HepG2 (cell line): ENCODE results near the gene PML. TPM values are rescaled to one million over a fixed set of nuclear protein-coding genes. Genes with fewer than 3 reads are reported as not detected.

Source experiments
- ATAC-seq: fragments of 200-7000 bp; cut with Tn5 transposase; 3 replicates; pipeline ENCODE4 v1.9.1; 2020; ENCODE audit warnings: mild to moderate bottlenecking, moderate library complexity
- BruUV-seq: library from RNA; stranded (reverse); fragments of 400-500 nt; replicated peaks from 2 replicates; lab custom pipeline; 2021; lab: Mats Ljungman, UMichigan
- CTCF ChIA-PET: fragments of 300-600 bp; formaldehyde crosslinking; extraction: SDS; loops from one replicate; lab custom pipeline; 2021; ENCODE audit warnings: low total read pairs, inconsistent platforms, low intra/inter-chr PET ratio; lab: Yijun Ruan, JAX
- POLR2A ChIA-PET: fragments of 350-600 bp; sonication (Branson Sonifier 250); formaldehyde crosslinking; loops from one replicate; lab custom pipeline; 2020; ENCODE audit warnings: antibody characterized with exemption, inconsistent platforms; lab: Yijun Ruan, JAX
- DNase-seq: peaks from one replicate; pipeline ENCODE4 v3.0.0-alpha.2; 2015; ENCODE audit warnings: low spot score
- FAIRE-seq: peaks from 3 replicates; lab custom pipeline; 2011; peaks lifted over from hg19 to GRCh38; lab: Jason Lieb, UNC
- H2AFZ ChIP-seq: one replicate; pipeline ENCODE4 v1.6.1; 2011; ENCODE audit warnings: low read length, inconsistent platforms
- H3K27ac ChIP-seq: fragments of 300-600 bp; 3 replicates; pipeline ENCODE4 v1.8.0; 2011; ENCODE audit warnings: mixed run types, mild to moderate bottlenecking, mixed read lengths, low read length, inconsistent platforms; ENCODE audit not compliant: insufficient read depth; ENCODE audit errors: extremely low read length
- H3K27me3 ChIP-seq, 2 experiments: fragments of 200-600 bp in 1 of 2; 2 replicates in 1 of 2; 3 replicates in 1 of 2; pipeline versions ENCODE4 v1.6.0 to v1.8.0; 2011; ENCODE audit warnings: low read length in 2 of 2, mild to moderate bottlenecking in 2 of 2, moderate library complexity in 2 of 2, inconsistent platforms in 1 of 2; ENCODE audit not compliant: insufficient read depth in 2 of 2, control insufficient read depth in 1 of 2
- H3K36me3 ChIP-seq, 2 experiments: fragments of 200-600 bp in 1 of 2; replicated peaks in 1 of 2; 2 replicates in 1 of 2; 3 replicates in 1 of 2; pipeline versions ENCODE4 v1.5.1 to v1.8.0; 2011; ENCODE audit warnings: low read length in 2 of 2, inconsistent platforms in 1 of 2; ENCODE audit not compliant: insufficient read depth in 2 of 2, control insufficient read depth in 1 of 2
- H3K4me1 ChIP-seq: 2 replicates; pipeline ENCODE4 v1.5.1; 2012; ENCODE audit warnings: low read length, inconsistent platforms; ENCODE audit not compliant: insufficient read depth
- H3K4me2 ChIP-seq: 2 replicates; pipeline ENCODE4 v1.6.0; 2011; ENCODE audit warnings: low read depth, low read length, inconsistent platforms
- H3K4me3 ChIP-seq, 3 experiments: fragments of 200-600 bp in 1 of 3; sonication (generic), shearing (Covaris generic) in 1 of 3; replicated peaks in 1 of 3; 2 replicates each; pipeline ENCODE4 v1.5.1; 2011 to 2016; ENCODE audit warnings: low read length in 3 of 3, inconsistent platforms in 2 of 3, low read depth in 2 of 3, mild to moderate bottlenecking in 2 of 3, control low read depth in 1 of 3, mixed read lengths in 1 of 3; ENCODE audit not compliant: insufficient read depth in 1 of 3
- H3K79me2 ChIP-seq: one replicate; pipeline ENCODE4 v1.6.1; 2011; ENCODE audit warnings: low read length, inconsistent platforms; ENCODE audit not compliant: insufficient read depth
- H3K9ac ChIP-seq: 2 replicates; pipeline ENCODE4 v1.6.0; 2011; ENCODE audit warnings: mild to moderate bottlenecking, low read depth, low read length, inconsistent platforms; ENCODE audit not compliant: insufficient read depth
- H3K9me3 ChIP-seq: 2 replicates; pipeline ENCODE4 v1.5.1; 2012; ENCODE audit warnings: mild to moderate bottlenecking, low read length
- H4K20me1 ChIP-seq: 2 replicates; pipeline ENCODE4 v1.6.0; 2011; ENCODE audit warnings: inconsistent platforms, mild to moderate bottlenecking, low read length, moderate library complexity; ENCODE audit not compliant: insufficient read depth
- FOSL2 ChIP-seq: sonication (generic); formaldehyde crosslinking; IDR thresholded peaks from 2 replicates; pipeline ENCODE4 v1.4.0; 2020; ENCODE audit warnings: missing genetic modification reagents
- HHEX ChIP-seq: IDR thresholded peaks from 2 replicates; pipeline ENCODE4 v1.6.1; 2016; ENCODE audit warnings: control low read depth
- JDP2 ChIP-seq: sonication (generic); formaldehyde crosslinking; IDR thresholded peaks from 2 replicates; pipeline ENCODE4 v1.8.1; 2022; ENCODE audit warnings: missing genetic modification reagents, borderline replicate concordance
- JUN ChIP-seq: sonication (generic); formaldehyde crosslinking; IDR thresholded peaks from 2 replicates; pipeline ENCODE4 v1.4.0; 2020; ENCODE audit warnings: mild to moderate bottlenecking, missing genetic modification reagents
- KLF13 ChIP-seq: sonication (generic); formaldehyde crosslinking; IDR thresholded peaks from 2 replicates; pipeline ENCODE4 v1.4.0; 2020; ENCODE audit warnings: mild to moderate bottlenecking, missing genetic modification reagents
- MED13 ChIP-seq: sonication (generic); formaldehyde crosslinking; IDR thresholded peaks from 2 replicates; pipeline ENCODE4 v1.5.0; 2020; ENCODE audit warnings: missing genetic modification reagents
- PPARG ChIP-seq: conservative IDR thresholded peaks from 2 replicates; pipeline ENCODE4 v1.6.1; 2016; ENCODE audit warnings: missing biosample characterization, missing genetic modification reagents
- TFDP1 ChIP-seq: IDR thresholded peaks from 2 replicates; pipeline ENCODE4 v1.6.1; 2016; ENCODE audit warnings: missing compliant biosample characterization, missing genetic modification reagents, borderline replicate concordance
- U2AF2 ChIP-seq: fragments of 200-400 bp; formaldehyde crosslinking; IDR thresholded peaks from 2 replicates; pipeline ENCODE4 v1.6.1; 2017; ENCODE audit warnings: low read depth, mild to moderate bottlenecking, low read length
- ZBTB2 ChIP-seq: sonication (generic); formaldehyde crosslinking; IDR thresholded peaks from 2 replicates; pipeline ENCODE4 v1.8.0; 2022; ENCODE audit warnings: low read depth, missing genetic modification reagents
- ZBTB43 ChIP-seq: sonication (generic); formaldehyde crosslinking; conservative IDR thresholded peaks from 2 replicates; pipeline ENCODE4 v1.4.0; 2020; ENCODE audit warnings: missing genetic modification reagents
- ZNF550 ChIP-seq: sonication (generic); formaldehyde crosslinking; IDR thresholded peaks from 2 replicates; pipeline ENCODE4 v1.4.0; 2020; ENCODE audit warnings: mild to moderate bottlenecking, missing genetic modification reagents, borderline replicate concordance
- ZNF703 ChIP-seq: sonication (generic); formaldehyde crosslinking; IDR thresholded peaks from 2 replicates; pipeline ENCODE4 v1.5.1; 2020; ENCODE audit warnings: missing genetic modification reagents, mild to moderate bottlenecking, moderate library complexity, borderline replicate concordance
- ZNF850 ChIP-seq: sonication (generic); formaldehyde crosslinking; conservative IDR thresholded peaks from 2 replicates; pipeline ENCODE4 v1.9.0; 2021; ENCODE audit warnings: mild to moderate bottlenecking, missing genetic modification reagents
- WGBS: methylation state at CpG from one replicate; pipeline ENCODE4 v1.1.6; 2017; ENCODE audit warnings: low lambda C conversion rate; 5-methylcytosine and 5-hydroxymethylcytosine counted together
- in situ Hi-C: cut with HindIII; loops from 2 replicates; pipeline ENCODE4 v1.10.0; 2017; ENCODE audit warnings: low pct_unique_long_range_greater_than_20kb; ENCODE audit not compliant: extremely low pct_ligation_motif_present
- intact Hi-C: fragments of 100-400 bp; cut with micrococcal nuclease; formaldehyde crosslinking; loops from one replicate; pipeline ENCODE4 v1.10.0; 2022; ENCODE audit not compliant: unreplicated experiment
- polyA plus RNA-seq, 8 experiments: library from polyadenylated mRNA; depleted of rRNA in 3 of 8; stranded (reverse) in 7 of 8; unstranded in 1 of 8; fragments of >200 nt; fragmentation: Illumina TruSeq in 4 of 8; extraction: Trizol in 4 of 8; gene quantifications; 2 replicates each; pipeline versions ENCODE4 v1.2.1 to v1.2.3, GENCODE V29; 2011 to 2016; ENCODE audit warnings: low read depth in 4 of 8, missing spikeins in 1 of 8, mixed read lengths in 1 of 8; ENCODE audit not compliant: insufficient read depth in 1 of 8
- total RNA-seq, 5 experiments: library from RNA; depleted of rRNA; stranded (reverse); fragments of >200 nt; fragmentation: Illumina TruSeq; extraction: Trizol; gene quantifications; 2 replicates each; pipeline ENCODE4 v1.2.3, GENCODE V29; 2016; ENCODE audit warnings: low read depth in 1 of 5

PML gene
- total and polyA plus RNA-seq, 2 of the 13 experiments (the other 11 are each of a cell fraction or from before 2014, with no cell fraction given) = 2.9 to 3.9 TPM

GRCh38 chr15:73988445-73988969 is 6.0 kb upstream of the PML start:
- no peaks in the 10 kb centered on the region; a peak in 1 of 5 replicates for H3K36me3 ChIP-seq
- no peaks in the 10 kb centered on the region for H4K20me1 ChIP-seq
- in situ Hi-C loops (no loop called here), intact Hi-C loops (no loop called here)
- FAIRE-seq (no peak), DNase-seq (no peak), ATAC-seq (no peak)
- H2AFZ ChIP-seq = no peak overlapping the region
- peaks cover 24% of the 10 kb centered on the region for H3K4me1 ChIP-seq
- H3K79me2 ChIP-seq = no peaks in the 10 kb centered on the region
- POLR2A ChIA-PET = no interaction called here
- no peak overlapping the region for H3K4me2 ChIP-seq
- no peak overlapping the region for H3K9ac ChIP-seq
- no peaks in the 10 kb centered on the region for H3K9me3 ChIP-seq
- no TSS peak for BruUV-seq
- 97% methylated on average over 5 of the region's 13 CpGs for WGBS
- H3K27ac ChIP-seq = no peak overlapping the region
- H3K4me3 ChIP-seq = no peak overlapping the region
- CTCF ChIA-PET = no interaction called here
- H3K27me3 ChIP-seq = no peaks in the 10 kb centered on the region
- no peak for TF ChIP-seq ZNF850 (CRISPR knock-in tag)
- no peak for TF ChIP-seq MED13 (CRISPR knock-in tag)
- TF ChIP-seq HHEX (CRISPR knock-in tag) = no peak
- TF ChIP-seq TFDP1 = no peak
- TF ChIP-seq PPARG (CRISPR knock-in tag) = no peak
- no peak for TF ChIP-seq JUN (CRISPR knock-in tag)
- TF ChIP-seq JDP2 (CRISPR knock-in tag) = no peak
- no peak for TF ChIP-seq ZNF703 (CRISPR knock-in tag)
- no peak for TF ChIP-seq KLF13
- no peak for TF ChIP-seq U2AF2
- no peak for TF ChIP-seq ZBTB2 (CRISPR knock-in tag)
- TF ChIP-seq FOSL2 (CRISPR knock-in tag) = no peak
- no peak for TF ChIP-seq ZBTB43 (CRISPR knock-in tag)
- no peak for TF ChIP-seq ZNF550 (CRISPR knock-in tag)
- TF ChIP-seq, all 625 proteins: peak for 0
